ENCODE measurements around the gene BRD9. TPM values are rescaled to one million over a fixed set of nuclear protein-coding genes. Genes with fewer than 3 reads are reported as not detected.
"Not testable (repeated sequence)": the region's sequence is repeated elsewhere in the genome, so short reads cannot be mapped to it uniquely, and the experiment has no call there.

BRD9 gene
- total RNA-seq, 1 donor from 2014 or later, result 80.1 TPM

DNA sequence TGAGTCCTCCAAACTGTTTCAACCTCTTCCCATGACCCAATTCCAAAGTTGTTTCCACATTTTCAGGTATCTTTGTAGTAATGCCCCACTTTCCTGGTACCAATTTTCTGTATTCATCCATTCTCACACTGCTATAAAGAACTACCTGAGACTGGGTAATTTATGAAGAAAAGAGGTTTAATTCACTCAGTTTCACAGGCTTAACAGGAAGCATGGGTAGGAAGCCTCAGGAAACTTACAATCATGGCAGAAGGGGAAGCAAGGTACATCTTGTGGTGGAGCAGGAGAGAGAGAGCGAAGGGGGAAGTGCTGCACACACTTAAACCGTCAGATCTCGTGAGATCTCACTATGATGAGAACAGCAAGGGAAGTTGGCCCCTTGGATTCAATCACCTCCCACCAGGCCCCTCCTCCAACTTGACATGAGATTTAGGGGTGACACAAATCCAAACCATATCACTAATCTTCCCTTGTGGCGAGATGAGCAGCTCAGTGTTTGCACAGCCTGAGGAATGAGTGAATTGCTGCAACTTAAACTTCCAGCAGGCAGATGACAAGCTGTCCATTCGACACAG, 43.0 kb upstream of the BRD9 start:
- Mint-ChIP-seq H3K27ac (ENCODE audit: unreplicated experiment) (no peak overlapping the region), H3K27me3 (ENCODE audit: low read depth) (no peaks in the 10 kb centered on the region), H3K4me3 (no peak overlapping the region), H3K9me3 (no peaks in the 10 kb centered on the region), H3K4me1 (peaks cover 6% of the 10 kb centered on the region), H3K36me3 (ENCODE audit: low read depth) (no peaks in the 10 kb centered on the region)
- TF ChIP-seq CTCF (conservative IDR thresholded peaks at IDR 0.05), result no peak
- no peak for DNase-seq (ENCODE audit: low read depth, low spot score)

- not testable (repeated sequence) for DNase-seq (ENCODE audit: low read depth, low spot score); H3K9me3 Mint-ChIP-seq; H3K27me3 Mint-ChIP-seq (ENCODE audit: low read depth); H3K36me3 Mint-ChIP-seq (ENCODE audit: low read depth); H3K27ac Mint-ChIP-seq (ENCODE audit: unreplicated experiment); H3K4me3 Mint-ChIP-seq; H3K4me1 Mint-ChIP-seq
These were observed 41.9 kb upstream of the BRD9 start for GRCh38 chr5:934381-934967.

DNA sequence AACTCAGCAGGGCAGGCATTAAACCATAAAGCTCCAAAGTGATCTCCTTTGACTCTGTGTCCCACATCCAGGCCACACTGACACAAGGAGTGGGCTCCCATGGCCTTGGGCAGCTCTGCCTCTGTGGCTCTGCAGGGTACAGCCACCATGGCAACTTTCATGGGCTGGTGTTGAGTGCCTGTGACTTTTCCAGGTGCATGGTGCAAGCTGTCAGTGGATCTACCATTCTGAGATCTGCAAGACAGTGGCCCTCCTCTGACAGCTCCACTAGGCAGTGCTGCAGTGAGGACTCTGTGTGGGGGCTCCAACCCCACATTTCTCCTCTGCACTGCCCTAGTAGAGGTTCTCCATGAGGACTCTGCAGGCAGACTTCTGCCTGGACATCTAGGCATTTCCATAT, 41.4 kb upstream of the BRD9 start:
- H3K9me3 Mint-ChIP-seq; H3K27me3 Mint-ChIP-seq (ENCODE audit: low read depth); H3K4me1 Mint-ChIP-seq; DNase-seq (ENCODE audit: low read depth, low spot score); H3K27ac Mint-ChIP-seq (ENCODE audit: unreplicated experiment); H3K4me3 Mint-ChIP-seq; H3K36me3 Mint-ChIP-seq (ENCODE audit: low read depth): not testable (repeated sequence)

DNA sequence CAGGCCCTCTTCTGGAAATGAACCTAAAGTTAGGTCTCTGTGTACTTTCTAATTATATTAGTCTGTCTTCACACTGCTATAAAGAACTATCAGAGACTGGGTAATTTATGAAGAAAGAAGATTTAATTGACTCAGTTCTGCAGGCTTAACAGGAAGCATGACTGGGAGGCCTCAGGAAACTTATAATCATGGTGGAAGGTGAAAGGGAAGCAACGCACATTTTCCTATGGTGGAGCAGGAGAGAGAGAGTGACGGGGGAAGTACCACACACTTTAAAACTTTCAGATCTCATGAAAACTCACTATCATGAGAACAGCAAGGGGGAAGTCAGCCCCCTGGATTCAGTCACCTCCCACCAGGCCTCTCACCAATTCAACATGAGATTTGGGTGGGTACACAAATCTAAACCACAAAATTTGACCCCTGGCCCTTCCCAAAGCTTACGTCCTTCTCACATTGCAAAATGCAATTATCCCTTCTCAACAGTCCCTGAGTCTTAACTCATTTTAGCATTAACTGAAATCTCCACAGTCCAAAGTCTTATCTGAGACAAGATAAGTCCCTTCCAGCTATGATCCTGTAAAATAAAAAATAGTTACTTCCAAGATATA, 40.8 kb upstream of the BRD9 start:
- no peaks in the 10 kb centered on the region for H3K36me3 Mint-ChIP-seq (ENCODE audit: low read depth)
- TF ChIP-seq CTCF (conservative IDR thresholded peaks at IDR 0.05), result no peak

DNA sequence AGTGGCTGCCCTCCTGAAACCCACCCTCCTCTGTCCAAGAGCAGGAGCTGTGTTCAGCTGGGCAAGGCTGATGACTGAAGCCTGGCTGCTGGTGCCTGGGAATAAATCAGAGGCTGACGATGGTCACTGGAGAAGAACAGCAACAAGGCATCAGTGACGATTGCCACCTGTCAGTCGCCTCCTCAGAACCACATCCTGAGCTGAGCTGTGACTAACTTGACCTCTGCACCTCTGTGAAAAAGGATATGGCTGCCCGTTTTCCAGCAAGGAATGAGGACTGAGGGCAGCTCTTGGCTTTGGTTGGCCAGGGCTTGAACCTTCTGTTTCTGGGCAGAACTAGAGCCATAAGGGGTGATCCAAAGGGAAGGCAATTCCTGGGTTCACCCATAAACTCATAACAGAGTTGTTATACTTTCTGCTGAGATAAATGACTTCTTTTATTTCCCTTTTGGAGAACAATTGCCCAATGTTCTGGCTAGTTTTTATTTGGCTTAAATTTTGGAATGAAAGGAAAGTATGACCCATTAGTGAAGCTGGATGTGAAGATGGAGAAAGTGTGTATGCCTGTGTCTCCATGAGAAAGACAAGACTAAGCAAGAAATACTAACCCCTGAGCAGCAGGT, 40.1 kb upstream of the BRD9 start:
- Mint-ChIP-seq H3K36me3 (ENCODE audit: low read depth) (no peaks in the 10 kb centered on the region), H3K4me3 (no peak overlapping the region), H3K4me1 (peaks cover 6% of the 10 kb centered on the region), H3K9me3 (no peaks in the 10 kb centered on the region), H3K27ac (ENCODE audit: unreplicated experiment) (no peak overlapping the region), H3K27me3 (ENCODE audit: low read depth) (peaks cover 3% of the 10 kb centered on the region)
- no peak for TF ChIP-seq CTCF (conservative IDR thresholded peaks at IDR 0.05)
- no peak for DNase-seq (ENCODE audit: low read depth, low spot score)

More for the DNA sequence above, 40.8 kb upstream of the BRD9 start:
- Mint-ChIP-seq H3K4me3 (no peak overlapping the region), H3K4me1 (peaks cover 6% of the 10 kb centered on the region), H3K27me3 (ENCODE audit: low read depth) (no peaks in the 10 kb centered on the region), H3K27ac (ENCODE audit: unreplicated experiment) (no peak overlapping the region), H3K9me3 (no peaks in the 10 kb centered on the region)
- DNase-seq (ENCODE audit: low read depth, low spot score), result no peak

- H3K27ac Mint-ChIP-seq (ENCODE audit: unreplicated experiment), result no peak overlapping the region
- H3K4me1 Mint-ChIP-seq, result peaks cover 6% of the 10 kb centered on the region
- TF ChIP-seq CTCF (conservative IDR thresholded peaks at IDR 0.05), result no peak
- peaks cover 8% of the 10 kb centered on the region for H3K27me3 Mint-ChIP-seq (ENCODE audit: low read depth)
- DNase-seq (ENCODE audit: low read depth, low spot score), result no peak
- H3K4me3 Mint-ChIP-seq, result no peak overlapping the region
- no peaks in the 10 kb centered on the region for H3K9me3 Mint-ChIP-seq
- no peaks in the 10 kb centered on the region for H3K36me3 Mint-ChIP-seq (ENCODE audit: low read depth)
These were observed 39.6 kb upstream of the BRD9 start for GRCh38 chr5:932151-932627.

Data from neural crest cell (in vitro differentiated cells).